Skeletal muscle satellite cell (primary cell): ENCODE measurements around the gene TMBIM6.
"Not testable (repeated sequence)": the region's sequence is repeated elsewhere in the genome, so short reads cannot be mapped to it uniquely, and the experiment has no call there.

Experiments used
- H3K27me3 ChIP-seq: 2 replicates; pipeline ENCODE4 v1.7.0; 2013; ENCODE audit warnings: low read length; ENCODE audit not compliant: control insufficient read depth, insufficient read depth
- H3K36me3 ChIP-seq: 2 replicates; pipeline ENCODE4 v1.7.0; 2013; ENCODE audit warnings: mild to moderate bottlenecking, control low read depth, low read length; ENCODE audit not compliant: insufficient read depth
- H3K4me1 ChIP-seq: 2 replicates; pipeline ENCODE4 v1.7.0; 2013; ENCODE audit warnings: low read length; ENCODE audit not compliant: control insufficient read depth, insufficient read depth
- H3K4me2 ChIP-seq: 2 replicates; pipeline ENCODE4 v1.7.0; 2013; ENCODE audit warnings: mild to moderate bottlenecking, low read length
- H3K4me3 ChIP-seq: 2 replicates; pipeline ENCODE4 v1.7.0; 2013; ENCODE audit warnings: low read length
- H3K9ac ChIP-seq: 2 replicates; pipeline ENCODE4 v1.7.0; 2013; ENCODE audit warnings: mild to moderate bottlenecking, low read depth, low read length, moderate library complexity
- H3K9me3 ChIP-seq: replicated peaks from 2 replicates; pipeline ENCODE4 v1.7.0; 2013; ENCODE audit warnings: mild to moderate bottlenecking, control low read depth, low read length

The TMBIM6 gene

GRCh38 chr12:49730568-49731101, 10.7 kb upstream of the TMBIM6 start:
- Histone ChIP-seq H3K4me2 (no peak overlapping the region), H3K4me1 (no peaks in the 10 kb centered on the region), H3K27me3 (peaks cover 36% of the 10 kb centered on the region), H3K36me3 (no peaks in the 10 kb centered on the region), H3K9ac (no peak overlapping the region), H3K4me3 (no peak overlapping the region), H3K9me3 (no peaks in the 10 kb centered on the region)

- no peak overlapping the region for H3K4me3 ChIP-seq
- peaks cover 28% of the 10 kb centered on the region for H3K27me3 ChIP-seq
- no peak overlapping the region for H3K9ac ChIP-seq
- H3K36me3 ChIP-seq = no peaks in the 10 kb centered on the region
- H3K4me1 ChIP-seq = no peaks in the 10 kb centered on the region
- H3K9me3 ChIP-seq = no peaks in the 10 kb centered on the region
- H3K4me2 ChIP-seq = no peak overlapping the region
These were observed 7.9 kb upstream of the TMBIM6 start for GRCh38 chr12:49733219-49734017.

GRCh38 chr12:49734900-49735299, 6.5 kb upstream of the TMBIM6 start:
- peaks cover 28% of the 10 kb centered on the region for H3K27me3 ChIP-seq
- H3K9ac ChIP-seq, H3K4me2 ChIP-seq, H3K4me3 ChIP-seq, H3K36me3 ChIP-seq, H3K9me3 ChIP-seq, H3K4me1 ChIP-seq: not testable (repeated sequence)

GRCh38 chr12:49738721-49739120, 2.6 kb upstream of the TMBIM6 start:
- H3K9me3 ChIP-seq, H3K36me3 ChIP-seq, H3K9ac ChIP-seq, H3K4me2 ChIP-seq, H3K4me3 ChIP-seq, H3K27me3 ChIP-seq: not testable (repeated sequence)
- peaks cover 10% of the 10 kb centered on the region for H3K4me1 ChIP-seq

- not testable (repeated sequence) for H3K27me3 ChIP-seq, H3K9ac ChIP-seq, H3K9me3 ChIP-seq, H3K4me3 ChIP-seq, H3K4me2 ChIP-seq, H3K36me3 ChIP-seq
- H3K4me1 ChIP-seq = peaks cover 16% of the 10 kb centered on the region
These were observed 1.1 kb upstream of the TMBIM6 start for GRCh38 chr12:49740277-49740676.

- H3K4me3 ChIP-seq = peak overlapping the region; percentile 87
- H3K4me2 ChIP-seq = peak overlapping the region; percentile 92
- H3K4me1 ChIP-seq = peaks cover 16% of the 10 kb centered on the region
- no peaks in the 10 kb centered on the region for H3K9me3 ChIP-seq
- peak overlapping the region; percentile 93 for H3K9ac ChIP-seq
- peaks cover 4% of the 10 kb centered on the region for H3K36me3 ChIP-seq
- H3K27me3 ChIP-seq = no peaks in the 10 kb centered on the region
These were observed 694 bp downstream of the TMBIM6 start for GRCh38 chr12:49741882-49742620.

- H3K27me3 ChIP-seq = no peaks in the 10 kb centered on the region
- peaks cover 17% of the 10 kb centered on the region for H3K36me3 ChIP-seq
- no peak overlapping the region for H3K9ac ChIP-seq
- peaks cover 16% of the 10 kb centered on the region for H3K4me1 ChIP-seq
- peak overlapping the region; percentile 92 for H3K4me2 ChIP-seq
- H3K9me3 ChIP-seq = no peaks in the 10 kb centered on the region
- H3K4me3 ChIP-seq = no peak overlapping the region
These were observed 3.1 kb downstream of the TMBIM6 start for GRCh38 chr12:49744363-49744885.

- no peak overlapping the region for H3K4me3 ChIP-seq
- H3K9me3 ChIP-seq = no peaks in the 10 kb centered on the region
- H3K36me3 ChIP-seq = peaks cover 39% of the 10 kb centered on the region
- H3K27me3 ChIP-seq = no peaks in the 10 kb centered on the region
- H3K4me2 ChIP-seq = no peak overlapping the region
- peaks cover 26% of the 10 kb centered on the region for H3K4me1 ChIP-seq
- no peak overlapping the region for H3K9ac ChIP-seq
These were observed 6.9 kb downstream of the TMBIM6 start for GRCh38 chr12:49748306-49748705.

GRCh38 chr12:49748800-49749199, 7.4 kb downstream of the TMBIM6 start:
- Histone ChIP-seq H3K9ac (no peak overlapping the region), H3K27me3 (no peaks in the 10 kb centered on the region), H3K9me3 (no peaks in the 10 kb centered on the region), H3K4me2 (no peak overlapping the region), H3K4me3 (no peak overlapping the region), H3K36me3 (peaks cover 43% of the 10 kb centered on the region), H3K4me1 (peaks cover 25% of the 10 kb centered on the region)

GRCh38 chr12:49750027-49750995, 9.0 kb downstream of the TMBIM6 start:
- peaks cover 25% of the 10 kb centered on the region for H3K4me1 ChIP-seq
- H3K9ac ChIP-seq = no peak overlapping the region
- H3K27me3 ChIP-seq = no peaks in the 10 kb centered on the region
- H3K9me3 ChIP-seq = no peaks in the 10 kb centered on the region
- peaks cover 52% of the 10 kb centered on the region for H3K36me3 ChIP-seq
- peak overlapping the region; percentile 30 for H3K4me2 ChIP-seq
- H3K4me3 ChIP-seq = no peak overlapping the region

GRCh38 chr12:49750996-49751393, 9.6 kb downstream of the TMBIM6 start:
- H3K36me3 ChIP-seq = peaks cover 55% of the 10 kb centered on the region

More at GRCh38 chr12:49750996-49751393, 9.6 kb downstream of the TMBIM6 start:
- no peaks in the 10 kb centered on the region for H3K27me3 ChIP-seq
- no peak overlapping the region for H3K4me2 ChIP-seq
- H3K9ac ChIP-seq = no peak overlapping the region
- H3K4me3 ChIP-seq = no peak overlapping the region
- no peaks in the 10 kb centered on the region for H3K9me3 ChIP-seq
- H3K4me1 ChIP-seq = peaks cover 25% of the 10 kb centered on the region
